Uterus (tissue), 2 donors: ENCODE measurements around the gene TPO.

Experiments
- CTCF ChIP-seq, 4 experiments: fragments of 200-600 bp in 2 of 4; fragments of 450-650 bp in 2 of 4; sonication (generic) in 2 of 4; IDR thresholded peaks; one replicate each; pipeline ENCODE4 v1.5.1; 2016 to 2019; ENCODE audit warnings: antibody characterized with exemption in 4 of 4, mild to moderate bottlenecking in 2 of 4, moderate library complexity in 1 of 4
- POLR2A ChIP-seq, 2 donors: fragments of 450-650 bp; IDR thresholded peaks; one replicate each; pipeline ENCODE4 v1.6.1; 2016; ENCODE audit warnings: antibody characterized with exemption in 2 of 2, mild to moderate bottlenecking in 1 of 2, moderate library complexity in 1 of 2

- TF ChIP-seq CTCF (IDR thresholded peaks at IDR 0.05) (no peak), POLR2A (IDR thresholded peaks at IDR 0.05) (no peak)
Observed at GRCh38 chr2:1511455-1511854, 98.2 kb downstream of the TPO start.
